OCI-LY7 (cell line): Measurements from ENCODE around the gene PLSCR2.

Source experiments
- EZH2phosphoT487 ChIP-seq: fragments of 200-600 bp; sonication (generic); IDR thresholded peaks from 2 replicates; pipeline ENCODE4 v1.6.1; 2018; ENCODE audit warnings: low read depth, borderline replicate concordance, mild to moderate bottlenecking, mixed run types, antibody characterized with exemption, low read length, moderate library complexity, mixed read lengths
- TF ChIP-seq, protein P1 (sequence below): fragments of 200-600 bp; sonication (generic); conservative IDR thresholded peaks from 2 replicates; pipeline ENCODE4 v1.5.1; 2014; ENCODE audit warnings: mild to moderate bottlenecking, antibody characterized with exemption, low read length, moderate library complexity, mixed read lengths

DNA sequence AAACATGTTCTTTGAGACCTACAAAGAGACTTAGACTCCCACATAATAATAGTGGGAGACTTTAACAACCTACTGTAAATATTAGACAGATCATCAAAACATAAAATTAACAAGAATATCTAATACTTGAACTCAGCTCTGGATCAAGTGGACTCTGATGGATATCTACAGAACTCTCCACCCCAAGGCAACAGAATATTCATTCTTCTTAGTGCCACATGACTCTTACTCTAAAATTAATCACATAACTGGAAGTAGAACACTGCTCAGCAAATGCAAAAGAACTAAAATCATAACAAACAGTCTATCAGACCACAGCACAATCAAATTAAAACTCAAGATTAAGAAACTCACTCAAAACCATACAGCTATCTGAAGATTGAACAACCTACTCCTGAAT, 15.9 kb upstream of the PLSCR2 start:
- TF ChIP-seq, protein P1, sequence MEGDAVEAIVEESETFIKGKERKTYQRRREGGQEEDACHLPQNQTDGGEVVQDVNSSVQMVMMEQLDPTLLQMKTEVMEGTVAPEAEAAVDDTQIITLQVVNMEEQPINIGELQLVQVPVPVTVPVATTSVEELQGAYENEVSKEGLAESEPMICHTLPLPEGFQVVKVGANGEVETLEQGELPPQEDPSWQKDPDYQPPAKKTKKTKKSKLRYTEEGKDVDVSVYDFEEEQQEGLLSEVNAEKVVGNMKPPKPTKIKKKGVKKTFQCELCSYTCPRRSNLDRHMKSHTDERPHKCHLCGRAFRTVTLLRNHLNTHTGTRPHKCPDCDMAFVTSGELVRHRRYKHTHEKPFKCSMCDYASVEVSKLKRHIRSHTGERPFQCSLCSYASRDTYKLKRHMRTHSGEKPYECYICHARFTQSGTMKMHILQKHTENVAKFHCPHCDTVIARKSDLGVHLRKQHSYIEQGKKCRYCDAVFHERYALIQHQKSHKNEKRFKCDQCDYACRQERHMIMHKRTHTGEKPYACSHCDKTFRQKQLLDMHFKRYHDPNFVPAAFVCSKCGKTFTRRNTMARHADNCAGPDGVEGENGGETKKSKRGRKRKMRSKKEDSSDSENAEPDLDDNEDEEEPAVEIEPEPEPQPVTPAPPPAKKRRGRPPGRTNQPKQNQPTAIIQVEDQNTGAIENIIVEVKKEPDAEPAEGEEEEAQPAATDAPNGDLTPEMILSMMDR, result no peak
- no peak for TF ChIP-seq EZH2phosphoT487
